Measurements from ENCODE around the gene ARHGAP24. TPM values are rescaled to one million over a fixed set of nuclear protein-coding genes. Genes with fewer than 3 reads are reported as not detected.

ARHGAP24 gene
- total and polyA plus RNA-seq, 10 of the 15 experiments (the other 5 are each of a cell fraction or from before 2014, with no cell fraction given), result 0.10 to 4.2 (median 0.52) TPM

DNA sequence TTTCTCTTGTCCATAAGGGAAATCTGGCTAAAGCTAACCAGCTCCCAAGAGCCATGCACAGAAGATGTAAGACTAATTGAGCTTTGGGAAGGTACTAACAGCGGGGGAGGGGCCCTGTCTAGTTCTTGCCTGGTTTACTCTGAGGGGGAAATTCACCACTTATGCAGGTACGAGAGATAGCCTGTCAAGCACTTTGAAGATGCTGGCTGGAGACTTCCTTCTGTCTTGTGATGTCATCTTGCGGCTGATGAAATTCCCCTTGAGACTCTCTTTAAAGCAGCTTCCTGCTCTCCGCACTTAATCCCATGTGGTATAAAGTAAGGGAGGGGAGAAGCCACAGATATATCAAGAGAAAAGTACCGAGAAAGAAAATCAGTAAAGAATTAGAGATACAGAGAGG is 539.6 kb downstream of the ARHGAP24 start (continued):
- TF ChIP-seq ESRRA (IDR thresholded peaks at IDR 0.05; ENCODE audit: low read length) (no peak), RAD51 (IDR thresholded peaks at IDR 0.05) (no peak), RFX5 (IDR thresholded peaks at IDR 0.05; ENCODE audit: low read depth, low read length) (no peak), TCF12 (IDR thresholded peaks at IDR 0.05; ENCODE audit: low read depth, low read length) (no peak), CHD2 (IDR thresholded peaks at IDR 0.05; ENCODE audit: borderline replicate concordance, low read depth, low read length) (no peak), RCOR1 (conservative IDR thresholded peaks at IDR 0.05; ENCODE audit: low read depth, low read length) (no peak), CREM (IDR thresholded peaks at IDR 0.05; ENCODE audit: low read depth) (peak; percentile 50; the same call in 1 of the 2 replicates), ZNF217 (IDR thresholded peaks at IDR 0.05) (no peak), PAX5 (IDR thresholded peaks at IDR 0.05; ENCODE audit: borderline replicate concordance, low read depth, low read length) (no peak), DPF2 (IDR thresholded peaks at IDR 0.05) (no peak), ATF7 (IDR thresholded peaks at IDR 0.05; ENCODE audit: low read depth) (peak; percentile 61; the same call in 1 of the 2 replicates), FOXM1 (IDR thresholded peaks at IDR 0.05; ENCODE audit: low read depth, low read length) (no peak), TCF3 (IDR thresholded peaks at IDR 0.05; ENCODE audit: borderline replicate concordance, insufficient read depth, low read depth, low read length) (no peak), STAT3 (IDR thresholded peaks at IDR 0.05; ENCODE audit: low read depth, low read length) (no peak), BMI1 (IDR thresholded peaks at IDR 0.05; ENCODE audit: borderline replicate concordance) (no peak), TAF1 (IDR thresholded peaks at IDR 0.05; ENCODE audit: borderline replicate concordance, low read depth, low read length) (no peak), SMARCA5 (IDR thresholded peaks at IDR 0.05) (no peak), RUNX3 (IDR thresholded peaks at IDR 0.05; ENCODE audit: low read length) (peak; percentile 80), PAX8 (IDR thresholded peaks at IDR 0.05) (no peak), HDAC6 (IDR thresholded peaks at IDR 0.05; ENCODE audit: unreplicated experiment) (no peak), SPI1 (IDR thresholded peaks at IDR 0.05; ENCODE audit: borderline replicate concordance, insufficient read depth, low read depth, low read length) (no peak)
- TF ChIP-seq, protein P1, sequence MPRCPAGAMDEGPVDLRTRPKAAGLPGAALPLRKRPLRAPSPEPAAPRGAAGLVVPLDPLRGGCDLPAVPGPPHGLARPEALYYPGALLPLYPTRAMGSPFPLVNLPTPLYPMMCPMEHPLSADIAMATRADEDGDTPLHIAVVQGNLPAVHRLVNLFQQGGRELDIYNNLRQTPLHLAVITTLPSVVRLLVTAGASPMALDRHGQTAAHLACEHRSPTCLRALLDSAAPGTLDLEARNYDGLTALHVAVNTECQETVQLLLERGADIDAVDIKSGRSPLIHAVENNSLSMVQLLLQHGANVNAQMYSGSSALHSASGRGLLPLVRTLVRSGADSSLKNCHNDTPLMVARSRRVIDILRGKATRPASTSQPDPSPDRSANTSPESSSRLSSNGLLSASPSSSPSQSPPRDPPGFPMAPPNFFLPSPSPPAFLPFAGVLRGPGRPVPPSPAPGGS (IDR thresholded peaks at IDR 0.05; ENCODE audit: borderline replicate concordance, insufficient read depth, low read depth, low read length, poor library complexity, severe bottlenecking), result no peak
- TF ChIP-seq, protein P2, sequence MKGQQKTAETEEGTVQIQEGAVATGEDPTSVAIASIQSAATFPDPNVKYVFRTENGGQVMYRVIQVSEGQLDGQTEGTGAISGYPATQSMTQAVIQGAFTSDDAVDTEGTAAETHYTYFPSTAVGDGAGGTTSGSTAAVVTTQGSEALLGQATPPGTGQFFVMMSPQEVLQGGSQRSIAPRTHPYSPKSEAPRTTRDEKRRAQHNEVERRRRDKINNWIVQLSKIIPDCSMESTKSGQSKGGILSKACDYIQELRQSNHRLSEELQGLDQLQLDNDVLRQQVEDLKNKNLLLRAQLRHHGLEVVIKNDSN (IDR thresholded peaks at IDR 0.05; ENCODE audit: borderline replicate concordance, extremely low read length, insufficient read depth, low read depth, low read length), result no peak
- TF ChIP-seq, protein P3, sequence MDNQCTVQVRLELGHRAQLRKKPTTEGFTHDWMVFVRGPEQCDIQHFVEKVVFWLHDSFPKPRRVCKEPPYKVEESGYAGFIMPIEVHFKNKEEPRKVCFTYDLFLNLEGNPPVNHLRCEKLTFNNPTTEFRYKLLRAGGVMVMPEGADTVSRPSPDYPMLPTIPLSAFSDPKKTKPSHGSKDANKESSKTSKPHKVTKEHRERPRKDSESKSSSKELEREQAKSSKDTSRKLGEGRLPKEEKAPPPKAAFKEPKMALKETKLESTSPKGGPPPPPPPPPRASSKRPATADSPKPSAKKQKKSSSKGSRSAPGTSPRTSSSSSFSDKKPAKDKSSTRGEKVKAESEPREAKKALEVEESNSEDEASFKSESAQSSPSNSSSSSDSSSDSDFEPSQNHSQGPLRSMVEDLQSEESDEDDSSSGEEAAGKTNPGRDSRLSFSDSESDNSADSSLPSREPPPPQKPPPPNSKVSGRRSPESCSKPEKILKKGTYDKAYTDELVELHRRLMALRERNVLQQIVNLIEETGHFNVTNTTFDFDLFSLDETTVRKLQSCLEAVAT (IDR thresholded peaks at IDR 0.05), result no peak
- TF ChIP-seq, protein P4, sequence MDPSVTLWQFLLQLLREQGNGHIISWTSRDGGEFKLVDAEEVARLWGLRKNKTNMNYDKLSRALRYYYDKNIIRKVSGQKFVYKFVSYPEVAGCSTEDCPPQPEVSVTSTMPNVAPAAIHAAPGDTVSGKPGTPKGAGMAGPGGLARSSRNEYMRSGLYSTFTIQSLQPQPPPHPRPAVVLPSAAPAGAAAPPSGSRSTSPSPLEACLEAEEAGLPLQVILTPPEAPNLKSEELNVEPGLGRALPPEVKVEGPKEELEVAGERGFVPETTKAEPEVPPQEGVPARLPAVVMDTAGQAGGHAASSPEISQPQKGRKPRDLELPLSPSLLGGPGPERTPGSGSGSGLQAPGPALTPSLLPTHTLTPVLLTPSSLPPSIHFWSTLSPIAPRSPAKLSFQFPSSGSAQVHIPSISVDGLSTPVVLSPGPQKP (IDR thresholded peaks at IDR 0.05; ENCODE audit: low read depth, low read length), result no peak
- TF ChIP-seq, protein P5, sequence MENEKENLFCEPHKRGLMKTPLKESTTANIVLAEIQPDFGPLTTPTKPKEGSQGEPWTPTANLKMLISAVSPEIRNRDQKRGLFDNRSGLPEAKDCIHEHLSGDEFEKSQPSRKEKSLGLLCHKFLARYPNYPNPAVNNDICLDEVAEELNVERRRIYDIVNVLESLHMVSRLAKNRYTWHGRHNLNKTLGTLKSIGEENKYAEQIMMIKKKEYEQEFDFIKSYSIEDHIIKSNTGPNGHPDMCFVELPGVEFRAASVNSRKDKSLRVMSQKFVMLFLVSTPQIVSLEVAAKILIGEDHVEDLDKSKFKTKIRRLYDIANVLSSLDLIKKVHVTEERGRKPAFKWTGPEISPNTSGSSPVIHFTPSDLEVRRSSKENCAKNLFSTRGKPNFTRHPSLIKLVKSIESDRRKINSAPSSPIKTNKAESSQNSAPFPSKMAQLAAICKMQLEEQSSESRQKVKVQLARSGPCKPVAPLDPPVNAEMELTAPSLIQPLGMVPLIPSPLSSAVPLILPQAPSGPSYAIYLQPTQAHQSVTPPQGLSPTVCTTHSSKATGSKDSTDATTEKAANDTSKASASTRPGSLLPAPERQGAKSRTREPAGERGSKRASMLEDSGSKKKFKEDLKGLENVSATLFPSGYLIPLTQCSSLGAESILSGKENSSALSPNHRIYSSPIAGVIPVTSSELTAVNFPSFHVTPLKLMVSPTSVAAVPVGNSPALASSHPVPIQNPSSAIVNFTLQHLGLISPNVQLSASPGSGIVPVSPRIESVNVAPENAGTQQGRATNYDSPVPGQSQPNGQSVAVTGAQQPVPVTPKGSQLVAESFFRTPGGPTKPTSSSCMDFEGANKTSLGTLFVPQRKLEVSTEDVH (IDR thresholded peaks at IDR 0.05; ENCODE audit: low read depth, partially characterized antibody), result no peak
